A549 (cell line): ENCODE results near the gene CD55.

Experiments used
- CTCF ChIP-seq: fragments of >200 bp; sonication (Bioruptor Twin); formaldehyde crosslinking; IDR thresholded peaks from 3 replicates; pipeline ENCODE4 v1.5.1; 2016
- NFE2L2 ChIP-seq: fragments of 150-350 bp; conservative IDR thresholded peaks from 2 replicates; pipeline ENCODE4 v1.6.1; 2014; ENCODE audit warnings: low read length

- TF ChIP-seq NFE2L2: no peak
- no peak for TF ChIP-seq CTCF
Observed at GRCh38 chr1:207333009-207333600, 11.6 kb downstream of the CD55 start.
